Stimulated activated CD4-positive, alpha-beta T cell treated with anti-CD3 and anti-CD28 coated beads, Interleukin-1b, Interleukin-23, amount 100 ng/mL, for 48 hours (primary cell): ENCODE data around the gene RETREG1.
"Not testable (repeated sequence)": the region's sequence is repeated elsewhere in the genome, so short reads cannot be mapped to it uniquely, and the experiment has no call there.

Source experiments
- DNase-seq: peaks from one replicate; pipeline ENCODE4 v3.0.0-alpha.2; 2020

The RETREG1 gene

GRCh38 chr5:16437977-16438376 lies 178.8 kb downstream of the RETREG1 start:
- DNase-seq, result no peak

GRCh38 chr5:16436065-16436682 lies 180.6 kb downstream of the RETREG1 start:
- DNase-seq, result not testable (repeated sequence)

GRCh38 chr5:16431490-16431889 lies 185.3 kb downstream of the RETREG1 start:
- DNase-seq, result no peak

- DNase-seq, result no peak
These were observed 186.3 kb downstream of the RETREG1 start for GRCh38 chr5:16430349-16431089.

- DNase-seq, result no peak
These were observed 188.4 kb downstream of the RETREG1 start for GRCh38 chr5:16428359-16428758.

GRCh38 chr5:16427587-16427986 lies 189.2 kb downstream of the RETREG1 start:
- no peak for DNase-seq
